GM18502 (cell line): Measurements from ENCODE around the gene PRKAG2.
"Not testable (repeated sequence)": the region's sequence is repeated elsewhere in the genome, so short reads cannot be mapped to it uniquely, and the experiment has no call there.

Experiments used
- ATAC-seq: cut with Tn5 transposase; IDR thresholded peaks from one replicate; pipeline ENCODE4 v1.9.1; 2021; ENCODE audit warnings: mild to moderate bottlenecking; ENCODE audit not compliant: unreplicated experiment, poor library complexity

Gene PRKAG2

GRCh38 chr7:151853896-151854719, 22.8 kb downstream of the PRKAG2 start:
- no peak for ATAC-seq

GRCh38 chr7:151852486-151853396, 24.2 kb downstream of the PRKAG2 start:
- no peak for ATAC-seq

DNA sequence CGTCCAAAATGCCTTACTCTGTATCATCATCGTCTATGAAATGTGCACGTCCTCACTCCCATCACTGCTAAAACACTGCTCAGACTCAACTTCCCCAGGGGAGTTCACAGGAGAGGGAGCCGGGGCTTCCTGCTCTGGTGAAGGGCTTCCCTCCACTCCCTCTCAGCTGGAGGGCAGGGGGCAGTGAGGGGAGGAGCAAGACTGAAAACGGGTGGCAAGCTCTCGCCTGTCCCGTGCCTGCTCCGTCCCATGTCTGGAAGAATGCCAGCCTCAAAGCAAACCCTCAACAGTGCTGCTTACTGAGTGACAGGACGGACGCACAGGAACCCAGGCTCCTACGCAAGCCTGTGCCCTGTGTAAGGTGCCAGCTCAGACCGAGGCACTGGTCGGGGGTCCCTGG, 25.1 kb downstream of the PRKAG2 start:
- peak; percentile 25 for ATAC-seq

GRCh38 chr7:151851145-151851751, 25.7 kb downstream of the PRKAG2 start:
- peak; percentile 66 for ATAC-seq

GRCh38 chr7:151850491-151851124, 26.3 kb downstream of the PRKAG2 start:
- no peak for ATAC-seq

DNA sequence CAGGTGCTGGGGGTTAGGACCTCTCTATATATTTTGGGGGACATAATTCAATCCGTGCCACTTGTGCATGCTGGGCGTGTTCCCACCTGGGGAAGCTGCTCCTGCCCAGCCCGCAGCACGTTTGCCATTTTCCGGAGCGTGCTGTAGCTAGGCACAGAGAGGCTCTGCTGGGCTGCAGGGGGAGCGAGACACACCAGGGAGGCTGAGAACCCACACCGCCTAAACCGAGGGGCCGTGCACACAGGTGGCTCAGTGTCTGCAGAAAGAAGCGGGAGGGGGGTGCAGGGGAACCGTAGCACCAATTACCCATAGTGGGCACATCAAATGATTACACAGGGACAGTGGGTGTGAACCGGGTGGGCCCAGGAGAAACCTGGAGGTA, 27.0 kb downstream of the PRKAG2 start:
- no peak for ATAC-seq

DNA sequence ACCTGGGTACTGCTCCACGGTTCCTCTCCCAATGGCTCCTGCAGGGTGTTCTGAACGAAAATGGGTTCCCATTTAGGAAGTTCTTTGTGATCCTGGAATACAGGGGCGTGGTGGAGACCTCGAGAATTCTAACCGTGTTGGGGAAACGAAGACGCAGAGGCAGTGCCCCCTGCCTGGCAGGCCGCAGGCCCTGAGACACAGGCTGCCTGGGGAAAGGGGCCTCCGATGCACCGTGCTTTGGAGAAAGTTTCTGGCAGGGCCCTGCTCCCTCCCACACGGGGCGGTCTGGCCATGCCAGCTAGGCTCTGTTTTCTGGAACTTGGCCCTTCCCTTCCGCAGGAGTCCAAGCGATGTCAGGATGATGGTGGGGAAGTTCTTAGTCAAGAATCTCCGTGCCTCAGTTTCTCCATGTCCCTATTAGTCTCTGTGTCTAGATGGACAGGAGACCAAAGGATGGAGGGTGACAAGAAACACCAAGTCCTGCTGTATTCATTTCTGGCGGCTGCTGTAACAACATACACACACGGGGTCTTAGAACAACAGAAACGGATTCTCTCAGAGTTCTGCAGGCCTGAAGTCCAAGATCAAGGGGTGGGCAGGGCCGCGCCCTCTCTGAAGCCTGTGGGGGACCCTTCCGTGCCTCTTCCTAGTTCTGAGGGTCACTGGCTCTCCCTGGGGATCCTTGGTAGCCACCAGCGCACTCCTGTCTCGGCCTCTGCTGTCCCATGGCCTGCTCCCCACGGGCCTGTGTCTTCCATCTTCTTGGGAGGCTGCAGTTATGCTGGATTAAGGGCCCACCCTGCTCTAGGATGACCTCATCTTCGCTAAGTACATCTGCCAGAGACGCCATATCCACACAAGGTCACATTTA, 27.7 kb downstream of the PRKAG2 start:
- no peak for ATAC-seq

- no peak for ATAC-seq
These were observed 29.2 kb downstream of the PRKAG2 start for GRCh38 chr7:151847681-151848081.

DNA sequence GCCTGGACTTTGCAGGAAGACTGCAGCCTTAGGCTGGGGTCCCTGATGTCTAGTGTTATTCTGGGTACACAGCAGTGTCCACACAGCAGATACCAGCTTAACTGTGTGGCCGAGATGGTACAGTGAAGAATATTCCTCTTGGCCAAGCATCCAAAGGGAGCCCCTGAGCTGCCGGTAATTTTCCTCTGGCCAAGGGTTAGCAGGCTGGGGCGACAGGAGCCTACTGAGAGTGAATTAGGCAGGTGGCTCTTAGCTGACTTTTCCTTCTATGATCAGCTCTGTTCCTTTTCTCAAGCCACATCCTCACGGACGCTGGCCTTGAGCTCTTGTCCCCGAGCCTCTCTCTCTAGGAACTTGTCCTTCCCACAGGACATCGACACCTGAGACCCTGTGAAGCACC, 29.8 kb downstream of the PRKAG2 start:
- ATAC-seq = no peak

DNA sequence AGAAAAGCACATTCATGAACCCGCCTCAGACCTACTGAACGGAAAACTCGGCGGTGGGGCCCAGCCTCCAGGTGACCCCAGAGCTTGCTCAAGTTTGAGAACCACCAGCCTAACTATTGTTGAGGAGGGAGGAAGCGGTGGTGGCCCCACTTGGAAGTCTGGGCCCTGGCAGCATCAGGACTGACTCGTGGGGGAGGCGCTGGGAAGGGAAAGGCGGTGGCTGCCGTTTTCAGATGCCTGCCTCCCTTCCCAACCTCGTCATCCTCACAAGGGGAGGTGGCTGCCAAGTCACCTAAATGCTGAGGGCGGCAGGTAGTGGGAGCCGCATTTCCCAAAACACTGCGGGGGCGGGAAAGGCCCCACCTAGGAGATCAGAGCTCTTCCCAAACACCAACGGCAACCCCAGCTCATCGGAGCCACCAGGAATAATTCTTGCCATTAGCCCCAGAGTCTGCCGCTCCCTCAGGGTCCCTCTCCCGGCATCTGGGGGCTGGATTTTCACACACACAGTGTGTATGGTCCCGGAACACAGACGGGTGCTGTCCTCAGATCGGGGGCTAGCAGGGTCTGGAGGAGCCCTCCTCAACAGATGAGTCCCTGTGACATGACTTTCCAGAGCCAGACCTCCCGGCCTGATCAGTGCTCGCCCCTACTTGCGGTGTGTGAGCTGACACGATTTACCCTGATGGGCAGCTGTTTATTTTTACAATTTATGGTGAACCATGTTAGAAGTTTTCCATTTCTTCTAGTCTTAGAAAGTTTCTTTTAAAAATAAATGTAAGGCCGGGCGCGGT, 31.3 kb downstream of the PRKAG2 start:
- no peak for ATAC-seq

- no peak for ATAC-seq
These were observed 32.1 kb downstream of the PRKAG2 start for GRCh38 chr7:151844825-151845200.

DNA sequence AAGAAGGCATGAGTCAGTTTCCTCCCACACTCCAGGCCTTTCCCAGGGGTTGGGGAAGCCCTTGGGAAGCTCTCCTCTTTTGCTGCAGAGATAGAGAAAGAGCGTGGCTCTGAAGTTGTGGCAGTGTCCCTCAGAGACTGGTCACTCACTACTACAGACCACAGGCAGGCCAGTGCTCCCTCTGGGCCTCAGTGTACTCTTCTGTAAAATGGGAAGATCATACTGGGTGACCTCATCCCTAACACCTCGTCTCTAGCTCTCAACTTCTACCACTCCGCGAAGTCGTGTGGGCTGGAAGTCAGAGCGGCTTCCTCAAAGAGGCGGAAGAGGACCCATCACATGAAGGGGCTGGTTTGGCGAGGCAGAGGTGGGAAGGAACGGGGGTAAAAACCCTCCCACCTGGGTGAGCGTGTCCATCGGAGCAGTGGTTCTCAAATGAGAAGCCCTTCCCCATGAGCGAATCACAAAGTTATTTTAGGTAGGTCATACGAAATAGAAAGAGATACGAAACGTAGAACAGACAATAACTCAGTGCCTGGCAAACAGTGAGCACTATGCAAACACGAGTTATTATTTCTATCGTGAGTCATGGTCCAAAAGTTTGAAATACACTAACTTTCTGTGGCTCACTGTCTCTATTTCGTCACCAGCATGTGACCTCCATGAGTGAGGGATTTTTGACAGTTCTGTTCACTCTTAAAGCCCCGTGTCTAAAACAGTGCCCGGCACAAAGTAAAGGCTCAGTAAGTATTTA, 32.7 kb downstream of the PRKAG2 start:
- no peak for ATAC-seq

- no peak for ATAC-seq
These were observed 33.7 kb downstream of the PRKAG2 start for GRCh38 chr7:151843181-151843580.

- ATAC-seq = not testable (repeated sequence)
These were observed 35.4 kb downstream of the PRKAG2 start for GRCh38 chr7:151841395-151842051.

GRCh38 chr7:151840088-151840910, 36.6 kb downstream of the PRKAG2 start:
- ATAC-seq = no peak

DNA sequence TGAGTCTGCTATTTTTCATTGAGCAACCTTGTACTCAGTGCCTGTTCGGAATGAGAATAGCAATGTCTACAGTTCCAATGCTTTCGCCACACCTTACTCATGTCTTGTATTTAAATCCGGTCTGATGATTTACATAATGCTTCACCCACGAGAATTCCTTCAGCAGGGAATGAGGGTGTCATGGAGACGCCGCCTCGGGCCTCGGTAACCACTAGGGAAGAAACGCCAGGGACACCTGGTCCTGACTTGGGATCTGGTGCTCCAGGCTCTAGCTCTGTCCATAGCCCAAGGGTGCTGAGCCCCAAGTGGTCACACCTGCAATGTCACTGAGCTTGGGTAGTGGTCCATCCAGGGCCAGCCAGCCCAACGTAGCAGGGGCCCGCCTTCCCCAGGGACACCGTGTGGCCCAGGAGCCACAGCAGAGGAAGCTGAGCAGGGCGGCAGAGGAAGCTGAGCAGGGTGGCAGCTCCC, 37.4 kb downstream of the PRKAG2 start:
- ATAC-seq = peak; percentile 23
